Measurements from ENCODE around the gene SHCBP1L.
"Not testable (repeated sequence)": the region's sequence is repeated elsewhere in the genome, so short reads cannot be mapped to it uniquely, and the experiment has no call there.

SHCBP1L gene

GRCh38 chr1:182962554-182963115, 9.7 kb upstream of the SHCBP1L start:
- peak; percentile 19 for DNase-seq

DNA sequence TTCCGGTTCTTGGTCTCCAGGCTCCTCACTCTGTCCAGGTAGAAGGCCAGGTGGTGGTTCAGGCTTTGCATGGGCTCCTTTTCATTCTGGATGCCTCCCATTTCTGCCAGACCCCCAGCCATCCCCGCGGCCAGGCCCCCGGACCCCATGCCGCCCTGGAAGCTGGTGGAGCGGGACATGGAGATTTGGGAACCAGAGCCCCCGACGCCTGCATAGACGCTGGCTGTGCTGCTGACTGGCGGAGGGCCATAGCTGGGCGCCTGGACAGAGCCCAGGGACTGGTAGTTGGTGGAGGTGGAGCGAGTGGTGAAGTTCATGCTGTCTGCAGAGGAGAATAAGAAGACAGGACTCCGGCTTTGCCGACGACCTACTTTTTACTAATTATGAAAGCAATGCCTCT, 7.1 kb upstream of the SHCBP1L start:
- no peak for DNase-seq

GRCh38 chr1:182957902-182958395, 5.0 kb upstream of the SHCBP1L start:
- DNase-seq, result no peak

DNA sequence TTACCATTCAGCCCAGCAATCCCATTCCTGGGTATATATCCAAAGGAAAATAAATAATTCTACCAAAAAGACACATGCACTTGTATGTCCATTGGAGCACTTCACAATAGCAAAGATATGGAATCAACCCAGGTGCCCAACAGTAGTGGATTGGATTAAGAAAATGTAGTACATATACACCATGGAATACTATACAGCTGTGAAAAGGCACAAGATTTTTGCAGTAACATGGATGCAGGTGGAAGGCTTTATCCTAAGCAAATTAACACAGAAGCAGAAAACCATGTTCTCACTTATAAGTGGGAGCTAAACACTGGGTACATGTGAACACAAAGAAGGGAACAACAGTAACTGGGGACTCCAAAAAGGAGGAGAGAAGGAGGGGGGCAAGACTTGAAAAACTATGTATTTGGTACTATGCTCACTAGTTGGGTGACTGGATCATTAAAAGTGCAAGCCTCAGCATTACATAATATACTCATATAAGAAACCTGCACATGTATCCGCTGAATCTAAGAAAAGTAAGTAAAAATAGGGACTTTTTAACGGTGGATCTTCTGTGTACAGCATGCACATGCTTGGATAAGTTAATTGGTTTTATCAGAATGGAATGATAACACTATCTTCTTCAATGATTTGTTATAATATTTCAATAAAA, 3.9 kb upstream of the SHCBP1L start:
- no peak for DNase-seq

DNA sequence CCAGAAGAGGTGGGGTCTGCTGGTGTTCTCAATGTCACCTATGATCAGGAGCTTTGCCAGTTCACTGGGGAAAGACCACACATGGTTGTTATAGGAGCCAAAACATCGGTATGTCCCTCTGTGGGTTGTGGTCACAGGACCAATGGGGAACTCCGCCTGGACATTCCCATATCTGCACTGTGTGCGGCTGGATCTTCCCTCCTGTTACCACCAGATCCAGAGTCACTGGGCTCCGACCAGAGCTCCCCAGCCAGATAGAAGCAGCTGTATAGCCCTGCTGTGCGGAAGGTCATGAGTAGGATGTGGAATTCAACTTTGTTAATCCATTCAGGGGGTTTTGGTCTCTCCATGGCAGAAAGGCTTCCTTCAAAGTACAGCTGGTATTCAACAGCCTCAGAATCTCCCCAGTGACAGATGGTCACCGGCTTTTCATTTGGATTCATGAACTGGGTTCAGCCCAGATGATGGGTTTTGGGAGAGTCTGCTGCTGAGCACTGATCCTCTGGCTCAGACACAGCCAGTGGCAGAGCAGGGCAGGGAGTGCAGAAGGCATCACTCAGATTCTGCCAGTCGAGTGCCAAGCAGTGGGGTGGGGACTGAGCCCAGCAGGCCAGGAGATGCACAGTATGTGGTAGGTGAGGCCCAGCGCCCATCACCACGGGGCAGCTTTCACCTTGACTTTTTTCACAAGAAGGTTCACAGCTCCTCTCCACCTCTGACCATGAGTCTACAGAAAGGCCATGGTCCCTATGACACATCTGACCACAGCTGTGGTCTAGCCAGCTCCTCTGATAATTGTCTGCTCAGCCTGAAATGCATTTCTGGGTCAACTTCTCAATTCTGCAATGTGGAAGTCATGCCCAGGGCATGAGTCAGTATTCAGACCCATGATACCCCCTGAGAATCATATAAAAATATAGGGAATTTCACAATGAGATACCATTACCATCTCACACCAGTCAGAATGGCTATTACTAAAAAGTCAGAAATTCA, 2.9 kb upstream of the SHCBP1L start:
- DNase-seq, result no peak

DNA sequence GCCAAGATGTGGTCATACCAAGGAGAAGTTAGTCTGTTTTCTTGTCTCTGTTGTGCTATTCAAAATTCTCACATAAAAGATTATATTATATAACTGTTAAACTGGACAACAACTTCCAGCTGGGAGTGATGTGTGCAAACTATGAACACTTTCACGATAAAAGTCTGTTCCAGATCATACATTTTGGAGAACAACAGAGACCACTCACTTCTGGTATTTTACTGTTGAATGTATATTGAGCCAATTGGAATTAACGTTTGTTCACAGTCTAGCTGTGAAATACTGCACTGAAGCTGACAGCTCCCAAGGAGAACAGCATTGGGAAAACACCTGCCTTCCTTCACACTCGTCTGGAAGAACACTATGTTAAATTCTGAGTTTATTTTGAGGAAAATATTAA, 860 bp upstream of the SHCBP1L start:
- no peak for DNase-seq

- DNase-seq, result not testable (repeated sequence)
Observed at GRCh38 chr1:182943336-182943735, 9.6 kb downstream of the SHCBP1L start.

- not testable (repeated sequence) for DNase-seq
Observed at GRCh38 chr1:182942145-182942544, 10.8 kb downstream of the SHCBP1L start.

DNA sequence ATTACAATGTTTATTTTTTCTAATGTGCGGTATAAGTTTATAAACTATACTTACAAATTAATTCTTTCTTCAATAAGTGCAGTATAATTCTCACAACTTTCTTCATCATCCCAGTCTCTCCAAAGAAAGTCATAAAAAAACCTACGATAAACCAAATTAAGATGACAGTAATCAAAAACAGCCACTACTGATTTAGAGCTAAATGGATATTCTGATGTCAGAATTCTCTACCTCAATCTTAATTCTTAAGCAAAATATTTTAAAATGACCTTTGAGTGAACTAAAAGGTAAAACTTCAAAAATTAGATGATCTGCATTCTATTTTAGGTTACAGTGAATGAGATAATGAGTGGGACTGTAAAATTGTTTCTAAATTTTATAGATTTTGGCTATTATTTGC, 13.6 kb downstream of the SHCBP1L start:
- no peak for DNase-seq

GRCh38 chr1:182935716-182936115, 17.2 kb downstream of the SHCBP1L start:
- no peak for DNase-seq

DNA sequence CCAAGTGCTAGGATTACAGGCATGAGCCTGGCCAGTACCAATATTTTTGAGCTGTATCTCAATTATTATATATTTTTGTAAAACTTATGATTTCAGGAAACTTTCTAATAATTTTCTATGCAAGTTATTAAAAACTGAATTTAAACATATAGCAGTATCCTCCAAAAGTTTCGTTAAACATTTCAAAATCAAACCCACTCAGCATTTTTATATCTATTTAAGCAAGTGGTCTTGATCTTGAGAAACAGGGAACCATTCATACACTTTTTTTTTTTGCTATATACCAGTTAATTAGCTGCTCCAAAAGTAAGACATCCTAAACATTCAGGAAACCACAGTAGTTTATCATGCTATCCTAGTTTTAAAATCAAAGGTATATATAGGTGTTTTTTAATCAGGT, 22.0 kb downstream of the SHCBP1L start:
- DNase-seq, result no peak

- DNase-seq, result no peak
Observed at GRCh38 chr1:182927693-182928433, 25.1 kb downstream of the SHCBP1L start.

GRCh38 chr1:182925661-182926060, 27.3 kb downstream of the SHCBP1L start:
- no peak for DNase-seq

DNA sequence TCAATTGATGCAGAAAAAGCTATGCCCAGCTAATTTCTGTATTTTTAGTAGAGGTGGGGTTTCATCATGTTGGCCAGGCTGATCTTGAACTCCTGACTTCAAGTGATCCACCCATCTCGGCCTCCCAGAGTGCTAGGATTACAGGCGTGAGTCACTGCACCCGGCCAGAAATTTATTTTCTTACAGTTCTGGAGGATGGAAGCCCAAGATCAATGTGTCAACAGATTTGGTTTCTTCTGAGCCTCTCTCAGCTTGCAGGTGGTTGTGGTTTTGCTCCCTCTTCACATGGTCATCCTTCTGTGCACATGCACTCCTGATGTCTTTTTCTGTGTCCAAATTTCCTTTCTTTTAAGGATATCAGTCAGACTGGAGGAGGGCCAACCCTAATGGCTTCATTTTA, 35.6 kb downstream of the SHCBP1L start:
- DNase-seq, result no peak

- no peak for DNase-seq
Observed at GRCh38 chr1:182913401-182913800, 39.6 kb downstream of the SHCBP1L start.

DNA sequence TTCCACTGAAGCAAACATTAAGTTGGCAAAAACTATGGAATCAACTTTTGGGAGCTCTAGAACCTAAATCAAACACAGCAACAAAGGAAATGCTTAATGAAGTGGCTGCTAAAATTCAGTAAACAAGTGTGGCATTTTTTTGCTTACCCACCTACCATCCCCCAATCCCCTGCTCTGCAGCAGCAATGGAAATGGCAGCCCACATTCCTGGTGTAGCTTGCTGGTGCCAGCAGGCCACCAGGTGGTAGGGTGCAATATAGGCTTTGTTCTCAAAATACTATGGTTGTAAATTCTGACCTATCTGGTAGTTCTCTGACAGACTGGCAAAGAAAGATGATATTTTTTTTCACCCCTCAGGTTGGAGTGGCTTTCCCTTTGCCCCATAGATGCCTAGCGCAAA, 42.8 kb downstream of the SHCBP1L start:
- DNase-seq, result no peak

GRCh38 chr1:182909578-182909977, 43.4 kb downstream of the SHCBP1L start:
- no peak for DNase-seq

DNA sequence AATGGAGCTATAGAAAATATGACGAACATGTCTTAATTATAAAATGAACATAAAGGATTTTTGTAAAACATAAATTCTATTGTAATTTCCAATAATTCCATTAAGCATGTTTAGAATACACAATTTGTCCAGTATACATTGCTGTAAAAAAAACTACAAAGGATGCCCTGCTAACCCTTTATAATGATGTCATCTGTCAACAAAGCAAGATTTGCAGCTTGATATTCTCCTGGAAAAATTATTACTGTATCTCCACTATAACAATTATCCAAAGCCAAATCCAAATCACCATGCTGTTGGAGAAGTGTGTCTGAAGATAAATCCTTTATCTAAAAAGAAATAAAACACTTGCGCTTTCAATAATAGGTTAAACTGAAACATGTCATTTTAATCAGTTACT, 47.6 kb downstream of the SHCBP1L start:
- no peak for DNase-seq

- DNase-seq, result not testable (repeated sequence)
Observed at GRCh38 chr1:182901946-182902345, 51.0 kb downstream of the SHCBP1L start.

GRCh38 chr1:182897696-182898095, 55.3 kb downstream of the SHCBP1L start:
- no peak for DNase-seq

DNA sequence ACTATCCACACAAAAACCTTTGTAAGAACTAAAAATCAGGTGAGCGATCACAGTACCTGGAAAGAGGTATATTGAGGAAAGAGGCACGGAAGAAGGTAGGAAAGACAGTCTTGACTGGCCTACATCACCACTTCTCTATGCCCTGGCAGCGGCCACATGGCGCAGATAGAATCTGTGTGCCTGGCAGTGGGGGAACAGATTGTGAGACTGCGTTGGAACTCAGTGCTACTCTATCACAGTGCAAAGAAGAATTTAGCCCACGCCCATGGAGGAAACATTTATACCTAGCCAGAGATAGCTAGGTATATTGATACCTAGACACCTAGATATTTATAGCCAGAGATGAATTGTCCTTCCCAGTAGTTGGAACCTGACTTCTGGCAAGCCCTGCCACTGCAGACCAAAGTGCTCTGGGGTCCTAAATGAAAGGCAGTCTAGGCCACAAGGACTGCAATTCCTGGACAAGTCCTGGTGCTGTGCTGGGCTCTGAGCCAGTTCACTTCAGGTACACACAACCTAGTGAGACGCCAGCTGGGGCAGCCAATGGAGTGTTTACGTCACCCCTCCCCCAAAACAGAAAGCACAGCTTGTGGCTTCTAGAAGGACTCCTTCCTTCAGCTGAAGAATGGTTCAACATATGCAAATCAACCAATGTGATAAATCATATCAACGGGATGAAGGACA, 61.9 kb downstream of the SHCBP1L start:
- no peak for DNase-seq

DNA sequence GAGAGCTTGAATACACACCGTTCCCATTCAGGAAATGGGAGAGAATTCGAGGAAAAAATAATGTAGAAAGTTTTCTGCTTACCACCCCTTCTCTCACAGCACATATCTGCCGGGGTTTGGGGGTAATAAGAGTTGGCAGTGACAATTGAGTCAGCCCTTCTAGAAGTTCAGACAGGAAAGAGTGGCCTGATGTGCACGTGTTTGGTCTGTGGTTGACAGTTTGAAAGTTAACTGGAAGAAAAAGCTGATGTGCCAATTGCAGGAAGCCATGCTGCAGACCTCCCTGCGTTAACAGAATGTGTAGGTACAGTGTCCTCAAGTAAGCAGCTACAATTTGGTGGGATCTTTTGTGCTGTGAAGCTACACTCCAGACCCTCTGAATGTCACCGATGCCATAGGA, 63.0 kb downstream of the SHCBP1L start:
- peak; percentile 23 for DNase-seq

Data from CD4-positive, alpha-beta T cell treated with Interleukin-12 subunit alpha and Interleukin-12 subunit beta, for 1 hour (primary cell).